HCT116 (cell line): Measurements from ENCODE around the gene SF1.

Experiments
- CBX3 ChIP-seq: IDR thresholded peaks from 2 replicates; pipeline ENCODE4 v1.6.1; 2012; ENCODE audit warnings: low read depth
- SP1 ChIP-seq: IDR thresholded peaks from 2 replicates; pipeline ENCODE4 v1.6.1; 2012; ENCODE audit warnings: low read depth
- TF ChIP-seq, protein P1 (sequence below), 3 experiments: fragments of 200-600 bp in 1 of 3; sonication (generic) in 1 of 3; IDR thresholded peaks in 2 of 3; conservative IDR thresholded peaks in 1 of 3; 2 replicates each; pipeline ENCODE4 v1.5.1; 2012 to 2017; ENCODE audit warnings: low read depth in 2 of 3, low read length in 2 of 3, antibody characterized with exemption in 1 of 3, borderline replicate concordance in 1 of 3, control low read depth in 1 of 3, mild to moderate bottlenecking in 1 of 3, mixed read lengths in 1 of 3, mixed run types in 1 of 3, moderate library complexity in 1 of 3; ENCODE audit not compliant: insufficient read depth in 1 of 3
- TF ChIP-seq, protein P2 (sequence below): IDR thresholded peaks from 2 replicates; pipeline ENCODE4 v1.6.1; 2012

DNA sequence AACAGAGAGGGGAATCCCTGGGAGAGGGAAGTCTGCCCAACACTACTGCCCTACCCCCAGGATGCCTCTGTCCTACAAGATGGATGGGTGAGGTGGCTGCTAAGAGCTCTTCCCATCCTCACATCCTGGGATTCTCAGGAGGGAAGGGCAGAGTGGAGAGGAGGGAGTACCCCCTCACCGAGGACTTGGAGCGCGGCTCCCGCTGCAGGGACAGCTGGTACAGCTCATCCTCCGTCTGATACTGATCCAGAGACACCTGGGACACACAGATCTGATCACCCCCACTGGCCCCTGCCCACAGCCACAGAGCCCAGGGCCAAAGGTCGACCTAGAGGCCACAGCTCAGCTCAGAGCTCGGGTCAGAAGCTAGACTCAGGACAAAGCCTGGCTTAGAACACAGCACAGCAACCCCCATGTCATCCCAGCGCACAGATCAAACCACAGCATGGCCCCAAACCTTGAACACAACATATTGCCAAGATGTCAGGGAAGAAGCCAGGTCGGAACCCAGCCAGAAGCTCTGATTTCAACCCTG is 42.5 kb downstream of the SF1 start:
- TF ChIP-seq, protein P1, sequence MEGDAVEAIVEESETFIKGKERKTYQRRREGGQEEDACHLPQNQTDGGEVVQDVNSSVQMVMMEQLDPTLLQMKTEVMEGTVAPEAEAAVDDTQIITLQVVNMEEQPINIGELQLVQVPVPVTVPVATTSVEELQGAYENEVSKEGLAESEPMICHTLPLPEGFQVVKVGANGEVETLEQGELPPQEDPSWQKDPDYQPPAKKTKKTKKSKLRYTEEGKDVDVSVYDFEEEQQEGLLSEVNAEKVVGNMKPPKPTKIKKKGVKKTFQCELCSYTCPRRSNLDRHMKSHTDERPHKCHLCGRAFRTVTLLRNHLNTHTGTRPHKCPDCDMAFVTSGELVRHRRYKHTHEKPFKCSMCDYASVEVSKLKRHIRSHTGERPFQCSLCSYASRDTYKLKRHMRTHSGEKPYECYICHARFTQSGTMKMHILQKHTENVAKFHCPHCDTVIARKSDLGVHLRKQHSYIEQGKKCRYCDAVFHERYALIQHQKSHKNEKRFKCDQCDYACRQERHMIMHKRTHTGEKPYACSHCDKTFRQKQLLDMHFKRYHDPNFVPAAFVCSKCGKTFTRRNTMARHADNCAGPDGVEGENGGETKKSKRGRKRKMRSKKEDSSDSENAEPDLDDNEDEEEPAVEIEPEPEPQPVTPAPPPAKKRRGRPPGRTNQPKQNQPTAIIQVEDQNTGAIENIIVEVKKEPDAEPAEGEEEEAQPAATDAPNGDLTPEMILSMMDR (IDR thresholded peaks at IDR 0.05 in 2 of 3, conservative IDR thresholded peaks at IDR 0.05 in 1 of 3; ENCODE audit: borderline replicate concordance in 1 of 3, insufficient read depth in 1 of 3, low read depth in 2 of 3, low read length in 2 of 3), result no peak
- TF ChIP-seq SP1 (no peak), CBX3 (no peak)
- TF ChIP-seq, protein P2, sequence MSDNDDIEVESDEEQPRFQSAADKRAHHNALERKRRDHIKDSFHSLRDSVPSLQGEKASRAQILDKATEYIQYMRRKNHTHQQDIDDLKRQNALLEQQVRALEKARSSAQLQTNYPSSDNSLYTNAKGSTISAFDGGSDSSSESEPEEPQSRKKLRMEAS, result no peak
